SU-DHL-6 (cell line): Measurements from ENCODE around the gene ZNF324.

ENCODE experiments used
- H2AFZ ChIP-seq: fragments of 200-600 bp; sonication (generic); 2 replicates; pipeline ENCODE4 v1.6.1; 2014; ENCODE audit warnings: low read depth, mild to moderate bottlenecking, moderate library complexity, mixed read lengths, antibody characterized with exemption, low read length; ENCODE audit not compliant: severe bottlenecking
- H3F3A ChIP-seq: fragments of 200-600 bp; shearing (Covaris generic); 2 replicates; pipeline ENCODE4 v1.6.0; 2016; ENCODE audit warnings: antibody characterized with exemption, mild to moderate bottlenecking; ENCODE audit not compliant: insufficient read depth
- H3K27ac ChIP-seq: fragments of 200-600 bp; sonication (generic); 2 replicates; pipeline ENCODE4 v1.5.1; 2016; ENCODE audit warnings: low read depth, mild to moderate bottlenecking, low read length, moderate library complexity, mixed read lengths
- H3K27me3 ChIP-seq: fragments of 200-600 bp; sonication (generic), shearing (Covaris generic); 2 replicates; pipeline ENCODE4 v1.6.0; 2014; ENCODE audit warnings: mild to moderate bottlenecking, low read length
- H3K36me3 ChIP-seq: fragments of 200-600 bp; sonication (generic); 2 replicates; pipeline ENCODE4 v1.6.1; 2014; ENCODE audit warnings: mild to moderate bottlenecking, low read length, mixed read lengths
- H3K4me2 ChIP-seq: fragments of 300-600, 200-600 bp; shearing (Covaris generic), sonication (generic); 2 replicates; pipeline ENCODE4 v1.6.0; 2014; ENCODE audit warnings: low read length, low read depth, mild to moderate bottlenecking; ENCODE audit not compliant: poor library complexity, severe bottlenecking
- H3K4me3 ChIP-seq: fragments of 200-600 bp; sonication (generic); 2 replicates; pipeline ENCODE4 v1.5.1; 2014; ENCODE audit warnings: antibody characterized with exemption, low read length, mild to moderate bottlenecking, mixed read lengths; ENCODE audit not compliant: insufficient read depth, poor library complexity, severe bottlenecking
- H3K79me2 ChIP-seq: fragments of 200-600 bp; sonication (generic); 2 replicates; pipeline ENCODE4 v1.6.1; 2014; ENCODE audit warnings: mild to moderate bottlenecking, low read length, moderate library complexity; ENCODE audit not compliant: insufficient read depth
- H3K9ac ChIP-seq: fragments of 200-600 bp; sonication (generic); 2 replicates; pipeline ENCODE4 v1.7.0; 2014; ENCODE audit warnings: mild to moderate bottlenecking, low read length
- H3K9me2 ChIP-seq: fragments of 200-600 bp; sonication (generic); replicated peaks from 2 replicates; pipeline ENCODE4 v1.6.1; 2014; ENCODE audit warnings: low read length; ENCODE audit not compliant: insufficient read depth
- H3K9me3 ChIP-seq: fragments of 200-600 bp; sonication (generic); 2 replicates; pipeline ENCODE4 v1.6.1; 2014; ENCODE audit warnings: low read length, mixed read lengths; ENCODE audit not compliant: insufficient read depth
- H4K20me1 ChIP-seq: fragments of 200-600 bp; sonication (generic); 2 replicates; pipeline ENCODE4 v1.6.1; 2014; ENCODE audit warnings: low read depth, mild to moderate bottlenecking, antibody characterized with exemption, low read length, moderate library complexity, mixed read lengths
- CTCF ChIP-seq: fragments of 200-600 bp; sonication (generic); IDR thresholded peaks from one replicate; pipeline ENCODE4 v1.5.1; 2017; ENCODE audit warnings: antibody characterized with exemption, mild to moderate bottlenecking, low read length, moderate library complexity; ENCODE audit not compliant: insufficient read depth, poor library complexity, severe bottlenecking
- EZH2phosphoT487 ChIP-seq: fragments of 200-600 bp; sonication (generic), shearing (Covaris generic); conservative IDR thresholded peaks from 2 replicates; pipeline ENCODE4 v1.6.1; 2018; ENCODE audit warnings: mild to moderate bottlenecking, antibody characterized with exemption, low read length, moderate library complexity, mixed read lengths

The ZNF324 gene

GRCh38 chr19:58516246-58516836 lies 49.5 kb downstream of the ZNF324 start:
- Histone ChIP-seq H3K36me3 (no peaks in the 10 kb centered on the region), H3K27me3 (no peaks in the 10 kb centered on the region), H2AFZ (no peak overlapping the region), H3K4me3 (no peak overlapping the region), H3K79me2 (peaks cover 15% of the 10 kb centered on the region), H3K9me3 (no peaks in the 10 kb centered on the region), H3F3A (peaks cover 16% of the 10 kb centered on the region), H3K9me2 (no peaks in the 10 kb centered on the region), H4K20me1 (no peaks in the 10 kb centered on the region), H3K4me2 (no peak overlapping the region), H3K27ac (no peak overlapping the region), H3K9ac (no peak overlapping the region)
- TF ChIP-seq CTCF (no peak), EZH2phosphoT487 (no peak)

- Histone ChIP-seq H3K27ac (no peak overlapping the region), H4K20me1 (no peaks in the 10 kb centered on the region), H3K9ac (no peak overlapping the region)
Measured at GRCh38 chr19:58516964-58517833, 50.3 kb downstream of the ZNF324 start.

GRCh38 chr19:58518256-58519086 lies 51.6 kb downstream of the ZNF324 start:
- peaks cover 16% of the 10 kb centered on the region for H3F3A ChIP-seq
- H3K27ac ChIP-seq = peak overlapping the region; percentile 84
- TF ChIP-seq CTCF = no peak
- no peak for TF ChIP-seq EZH2phosphoT487
- H3K9ac ChIP-seq = peak overlapping the region; percentile 96
- H3K9me2 ChIP-seq = no peaks in the 10 kb centered on the region
- no peaks in the 10 kb centered on the region for H3K9me3 ChIP-seq
- no peaks in the 10 kb centered on the region for H3K27me3 ChIP-seq
- H3K36me3 ChIP-seq = no peaks in the 10 kb centered on the region
- peak overlapping the region; percentile 85 for H3K4me2 ChIP-seq
- peak overlapping the region; percentile 37 for H2AFZ ChIP-seq
- H4K20me1 ChIP-seq = no peaks in the 10 kb centered on the region
- peak overlapping the region; percentile 73 for H3K4me3 ChIP-seq
- peaks cover 15% of the 10 kb centered on the region for H3K79me2 ChIP-seq

More at GRCh38 chr19:58516964-58517833, 50.3 kb downstream of the ZNF324 start:
- no peaks in the 10 kb centered on the region for H3K9me3 ChIP-seq
- no peak for TF ChIP-seq CTCF
- no peak for TF ChIP-seq EZH2phosphoT487
- no peak overlapping the region for H2AFZ ChIP-seq
- H3K79me2 ChIP-seq = peaks cover 15% of the 10 kb centered on the region
- H3K9me2 ChIP-seq = no peaks in the 10 kb centered on the region
- H3K27me3 ChIP-seq = no peaks in the 10 kb centered on the region
- H3K4me3 ChIP-seq = no peak overlapping the region
- no peaks in the 10 kb centered on the region for H3K36me3 ChIP-seq
- no peak overlapping the region for H3K4me2 ChIP-seq
- peaks cover 16% of the 10 kb centered on the region for H3F3A ChIP-seq
